ENCODE results near the gene BCL7A. TPM values are rescaled to one million over a fixed set of nuclear protein-coding genes. Genes with fewer than 3 reads are reported as not detected.

The BCL7A gene
- polyA plus RNA-seq, result 10 to 100 TPM in 1 of 4 donors, 1 to 10 TPM in 2, under 1 TPM in 1; 0.22 to 10.4 (median 3.4) TPM
- long read RNA-seq, donor 1, partial matches to known transcripts, result 20 of 24 reads
- long read RNA-seq, donor 1, other reads (novel, unspliced or antisense), result 0 of 24 reads
- long read RNA-seq, donor 2, partial matches to known transcripts, result 0 of 1 reads
- long read RNA-seq, donor 2, other reads (novel, unspliced or antisense), result 0 of 1 reads
- long read RNA-seq, donor 3, partial matches to known transcripts, result 0 of 3 reads
- long read RNA-seq, donor 3, other reads (novel, unspliced or antisense), result 0 of 3 reads
- long read RNA-seq, donor 4, result 0 reads
- long read RNA-seq, donor 5, result 0 reads
- long read RNA-seq, donor 6, transcript BCL7A-201 (6 exons, 2,581 nt), result major isoform, 6 of 13 reads
- long read RNA-seq, donor 6, partial matches to known transcripts, result 7 of 13 reads
- long read RNA-seq, donor 6, other reads (novel, unspliced or antisense), result 0 of 13 reads
- long read RNA-seq, donor 7, result 0 reads
- long read RNA-seq, donor 8, result 0 reads
- long read RNA-seq, donor 9, result 0 reads
- long read RNA-seq, donor 10, full-length matches to known transcripts, result 7 of 15 reads
- long read RNA-seq, donor 10, partial matches to known transcripts, result 8 of 15 reads
- long read RNA-seq, donor 10, other reads (novel, unspliced or antisense), result 0 of 15 reads

DNA sequence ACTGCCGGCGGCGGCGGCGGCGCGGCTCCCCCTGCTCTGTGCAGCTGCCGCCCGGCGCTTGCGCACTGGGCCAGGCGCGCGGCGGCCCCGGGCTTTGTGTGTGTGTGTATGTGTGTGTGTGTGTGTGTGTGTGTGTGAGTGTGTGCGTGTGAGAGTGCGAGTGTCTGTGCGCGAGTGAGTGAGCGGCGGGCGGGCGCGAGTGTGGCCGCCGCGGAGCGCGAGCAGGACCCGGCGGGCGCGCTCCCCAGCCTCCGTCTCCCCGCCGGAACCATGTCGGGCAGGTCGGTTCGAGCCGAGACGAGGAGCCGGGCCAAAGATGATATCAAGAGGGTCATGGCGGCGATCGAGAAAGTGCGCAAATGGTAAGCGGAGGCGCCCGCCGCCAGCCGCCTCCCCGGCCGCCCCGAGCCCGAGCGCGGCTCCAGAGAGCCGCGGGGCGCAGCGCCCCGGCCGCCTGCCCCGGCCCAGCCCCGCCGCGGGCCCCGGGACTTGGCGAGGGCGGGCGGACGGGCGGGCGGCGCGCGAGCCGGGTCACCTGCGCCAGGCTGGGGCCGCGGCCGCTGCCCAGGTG, at the start of gene BCL7A:
BCL7A (plus strand) TSS at position 63 of the 571 bp plus-strand sequence; CDS start at position 271, 208 bp downstream.
- FAIRE-seq (no peak), DNase-seq (peak; percentile 61 to 87)
- WGBS, 3 donors, result 0% methylated on average over 17 to 83 of the region's 83 CpGs
- peaks cover 0 to 21% (median 3%) of the 10 kb centered on the region in 3 donors for H3K4me1 ChIP-seq (ENCODE audit: control insufficient read depth in 3 of 3, insufficient read depth in 2 of 3, low read depth in 1 of 3, low read length in 2 of 3)
- H3K9me3 ChIP-seq (ENCODE audit: control insufficient read depth in 2 of 2, insufficient read depth in 1 of 2, low read depth in 1 of 2, low read length in 1 of 2), result peaks cover 0 to 6% of the 10 kb centered on the region in 2 donors
- peaks cover 0 to 5% (median 0%) of the 10 kb centered on the region in 3 donors for H3K36me3 ChIP-seq (ENCODE audit: control insufficient read depth in 3 of 3, insufficient read depth in 2 of 3, low read depth in 1 of 3, low read length in 3 of 3)
- H3K27ac ChIP-seq (ENCODE audit: low read depth in 1 of 3, low read length in 2 of 3), result peak within 1 kb of the TSS in 2 of 3 donors; percentile 65 to 74
- peak within 1 kb of the TSS; percentile 50 to 86 (median 85) for H3K4me3 ChIP-seq (ENCODE audit: low read depth in 1 of 3, low read length in 3 of 3)
- peaks cover 0 to 5% (median 0%) of the 10 kb centered on the region in 3 donors for H3K27me3 ChIP-seq (ENCODE audit: control insufficient read depth in 3 of 3, insufficient read depth in 3 of 3, low read length in 3 of 3)

DNA sequence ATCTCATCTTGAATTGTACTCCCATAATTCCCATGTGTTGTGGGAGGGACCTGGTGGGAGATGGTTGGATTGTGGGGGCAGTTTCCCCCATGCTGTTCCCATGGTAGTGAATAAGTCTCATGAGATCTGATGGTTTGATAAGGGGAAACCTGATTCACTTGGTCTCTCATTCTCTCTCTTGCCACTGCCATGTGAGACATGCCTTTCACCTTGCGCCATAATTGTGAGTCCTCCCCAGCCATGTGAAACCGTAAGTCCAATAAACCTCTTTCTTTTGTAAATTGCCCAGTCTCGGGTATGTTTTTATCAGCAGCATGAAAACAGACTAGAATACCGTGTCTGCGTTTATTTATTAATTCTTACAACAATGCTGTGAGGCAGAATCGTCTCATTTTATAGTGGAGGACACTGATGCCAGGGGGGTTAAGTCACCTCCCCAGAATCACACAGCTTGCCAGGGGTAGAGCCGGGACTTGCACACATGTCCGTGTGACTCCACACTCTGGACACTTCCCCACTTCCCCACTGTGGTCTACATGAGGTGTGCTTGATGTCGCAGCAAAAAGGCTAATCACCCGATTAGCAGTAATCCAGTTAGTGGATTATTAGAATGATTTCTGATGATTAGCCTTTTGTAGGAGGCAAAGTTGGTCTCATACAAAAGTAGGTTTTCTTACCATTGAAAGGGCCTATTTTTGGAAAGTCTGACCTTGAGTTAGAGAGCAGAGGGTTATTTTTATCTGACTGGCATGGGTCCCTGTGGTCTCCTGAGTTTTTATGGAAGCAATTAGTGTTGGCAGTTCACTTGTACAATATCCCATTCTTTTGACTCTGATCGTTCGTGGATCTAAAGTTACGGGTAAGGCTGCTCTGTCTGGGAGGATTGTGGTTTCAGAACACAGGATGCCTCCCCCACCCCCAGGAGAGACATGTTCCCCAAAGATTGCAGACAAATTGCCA, 47.4 kb upstream of the BCL7A start:
- no peak overlapping the region for H3K27ac ChIP-seq (ENCODE audit: low read depth in 1 of 3, low read length in 2 of 3)
- DNase-seq (no peak), FAIRE-seq (no peak)
- H3K4me3 ChIP-seq (ENCODE audit: low read depth in 1 of 3, low read length in 3 of 3), result no peak overlapping the region
- H3K36me3 ChIP-seq (ENCODE audit: control insufficient read depth in 3 of 3, insufficient read depth in 2 of 3, low read depth in 1 of 3, low read length in 3 of 3), result peaks cover 0 to 5% (median 0%) of the 10 kb centered on the region in 3 donors
- H3K9me3 ChIP-seq (ENCODE audit: control insufficient read depth in 2 of 2, insufficient read depth in 1 of 2, low read depth in 1 of 2, low read length in 1 of 2), result peaks cover 0 to 7% of the 10 kb centered on the region in 2 donors
- no peaks in the 10 kb centered on the region for H3K4me1 ChIP-seq (ENCODE audit: control insufficient read depth in 3 of 3, insufficient read depth in 2 of 3, low read depth in 1 of 3, low read length in 2 of 3)
- WGBS, 3 donors, result 82 to 83% (median 82%) methylated on average over 13 of the region's 13 CpGs
- H3K27me3 ChIP-seq (ENCODE audit: control insufficient read depth in 3 of 3, insufficient read depth in 3 of 3, low read length in 3 of 3), result no peaks in the 10 kb centered on the region

GRCh38 chr12:121975021-121975420, 46.7 kb upstream of the BCL7A start:
- peaks cover 0 to 3% (median 0%) of the 10 kb centered on the region in 3 donors for H3K36me3 ChIP-seq (ENCODE audit: control insufficient read depth in 3 of 3, insufficient read depth in 2 of 3, low read depth in 1 of 3, low read length in 3 of 3)
- 86 to 87% (median 87%) methylated on average over 6 of the region's 6 CpGs for WGBS, 3 donors
- H3K27ac ChIP-seq (ENCODE audit: low read depth in 1 of 3, low read length in 2 of 3), result no peak overlapping the region
- H3K27me3 ChIP-seq (ENCODE audit: control insufficient read depth in 3 of 3, insufficient read depth in 3 of 3, low read length in 3 of 3), result no peaks in the 10 kb centered on the region
- H3K4me1 ChIP-seq (ENCODE audit: control insufficient read depth in 3 of 3, insufficient read depth in 2 of 3, low read depth in 1 of 3, low read length in 2 of 3), result no peaks in the 10 kb centered on the region
- no peak for DNase-seq
- no peak for FAIRE-seq
- no peak overlapping the region for H3K4me3 ChIP-seq (ENCODE audit: low read depth in 1 of 3, low read length in 3 of 3)
- H3K9me3 ChIP-seq (ENCODE audit: control insufficient read depth in 2 of 2, insufficient read depth in 1 of 2, low read depth in 1 of 2, low read length in 1 of 2), result peaks cover 0 to 7% of the 10 kb centered on the region in 2 donors

GRCh38 chr12:121976950-121977349, 44.7 kb upstream of the BCL7A start:
- no peak for DNase-seq
- H3K4me3 ChIP-seq (ENCODE audit: low read depth in 1 of 3, low read length in 3 of 3), result no peak overlapping the region
- peaks cover 0 to 7% of the 10 kb centered on the region in 2 donors for H3K9me3 ChIP-seq (ENCODE audit: control insufficient read depth in 2 of 2, insufficient read depth in 1 of 2, low read depth in 1 of 2, low read length in 1 of 2)
- 82 to 90% (median 86%) methylated on average over 5 of the region's 5 CpGs for WGBS, 3 donors
- H3K4me1 ChIP-seq (ENCODE audit: control insufficient read depth in 3 of 3, insufficient read depth in 2 of 3, low read depth in 1 of 3, low read length in 2 of 3), result no peaks in the 10 kb centered on the region
- no peak for FAIRE-seq
- H3K36me3 ChIP-seq (ENCODE audit: control insufficient read depth in 3 of 3, insufficient read depth in 2 of 3, low read depth in 1 of 3, low read length in 3 of 3), result no peaks in the 10 kb centered on the region
- H3K27ac ChIP-seq (ENCODE audit: low read depth in 1 of 3, low read length in 2 of 3), result no peak overlapping the region
- H3K27me3 ChIP-seq (ENCODE audit: control insufficient read depth in 3 of 3, insufficient read depth in 3 of 3, low read length in 3 of 3), result no peaks in the 10 kb centered on the region

- no peak for DNase-seq
- WGBS, 3 donors, result 52 to 71% (median 65%) methylated on average over 11 of the region's 11 CpGs
- FAIRE-seq, result no peak
- H3K36me3 ChIP-seq (ENCODE audit: control insufficient read depth in 3 of 3, insufficient read depth in 2 of 3, low read depth in 1 of 3, low read length in 3 of 3), result no peaks in the 10 kb centered on the region
- no peaks in the 10 kb centered on the region for H3K9me3 ChIP-seq (ENCODE audit: control insufficient read depth in 2 of 2, insufficient read depth in 1 of 2, low read depth in 1 of 2, low read length in 1 of 2)
- H3K27ac ChIP-seq (ENCODE audit: low read depth in 1 of 3, low read length in 2 of 3), result no peak overlapping the region
- H3K4me3 ChIP-seq (ENCODE audit: low read depth in 1 of 3, low read length in 3 of 3), result no peak overlapping the region
- H3K4me1 ChIP-seq (ENCODE audit: control insufficient read depth in 3 of 3, insufficient read depth in 2 of 3, low read depth in 1 of 3, low read length in 2 of 3), result no peaks in the 10 kb centered on the region
- peaks cover 0 to 2% (median 0%) of the 10 kb centered on the region in 3 donors for H3K27me3 ChIP-seq (ENCODE audit: control insufficient read depth in 3 of 3, insufficient read depth in 3 of 3, low read length in 3 of 3)
Measured at GRCh38 chr12:121980191-121980891, 41.3 kb upstream of the BCL7A start.

DNA sequence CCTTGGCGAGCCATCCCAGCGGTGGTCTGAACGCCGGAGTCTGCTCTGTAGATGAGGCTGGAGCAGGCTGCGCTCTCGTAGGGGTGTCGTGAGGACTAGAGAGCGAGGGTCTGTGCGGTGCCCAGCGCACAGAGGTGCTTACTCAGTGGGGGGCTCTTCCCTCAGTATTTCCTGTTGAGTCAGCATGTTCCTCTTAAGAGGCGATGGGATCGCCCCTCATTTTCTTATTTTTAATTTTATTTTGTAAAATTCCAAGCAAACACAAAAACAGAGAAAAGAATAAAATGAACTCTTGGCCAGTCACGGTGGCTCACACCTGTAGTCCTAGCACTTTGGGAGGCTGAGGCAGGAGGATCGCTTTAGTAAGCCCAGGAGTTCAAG, 40.8 kb upstream of the BCL7A start:
- H3K36me3 ChIP-seq (ENCODE audit: control insufficient read depth in 3 of 3, insufficient read depth in 2 of 3, low read depth in 1 of 3, low read length in 3 of 3), result no peaks in the 10 kb centered on the region
- no peak overlapping the region for H3K4me3 ChIP-seq (ENCODE audit: low read depth in 1 of 3, low read length in 3 of 3)
- 79 to 91% (median 91%) methylated on average over 14 of the region's 14 CpGs for WGBS, 3 donors
- H3K4me1 ChIP-seq (ENCODE audit: control insufficient read depth in 3 of 3, insufficient read depth in 2 of 3, low read depth in 1 of 3, low read length in 2 of 3), result no peaks in the 10 kb centered on the region
- DNase-seq (no peak), FAIRE-seq (no peak)
- no peak overlapping the region for H3K27ac ChIP-seq (ENCODE audit: low read depth in 1 of 3, low read length in 2 of 3)
- H3K27me3 ChIP-seq (ENCODE audit: control insufficient read depth in 3 of 3, insufficient read depth in 3 of 3, low read length in 3 of 3), result peaks cover 0 to 2% (median 0%) of the 10 kb centered on the region in 3 donors
- no peaks in the 10 kb centered on the region for H3K9me3 ChIP-seq (ENCODE audit: control insufficient read depth in 2 of 2, insufficient read depth in 1 of 2, low read depth in 1 of 2, low read length in 1 of 2)

DNA sequence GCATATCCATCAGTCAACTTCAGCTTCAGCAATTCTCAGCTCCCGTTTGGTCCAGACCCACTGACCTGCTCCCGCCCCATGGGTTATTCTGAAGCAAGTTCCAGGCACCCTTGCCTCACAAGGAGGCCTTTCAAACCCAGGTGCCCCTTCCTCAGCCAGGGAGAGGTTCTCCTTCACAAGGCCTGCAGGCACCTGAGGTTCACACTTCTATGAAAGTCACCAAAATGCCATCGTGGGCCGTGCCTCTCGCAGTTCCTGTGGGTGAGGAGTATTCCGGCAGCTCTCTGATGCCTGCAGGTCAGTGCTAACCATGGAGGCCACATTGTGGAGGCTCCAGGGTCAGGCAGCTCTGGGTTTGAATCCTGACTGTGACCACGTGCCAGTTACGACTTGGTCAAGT, 40.2 kb upstream of the BCL7A start:
- DNase-seq (no peak), FAIRE-seq (no peak)
- Histone ChIP-seq H3K4me3 (ENCODE audit: low read depth in 1 of 3, low read length in 3 of 3) (no peak overlapping the region), H3K27me3 (ENCODE audit: control insufficient read depth in 3 of 3, insufficient read depth in 3 of 3, low read length in 3 of 3) (peaks cover 0 to 2% (median 0%) of the 10 kb centered on the region in 3 donors), H3K36me3 (ENCODE audit: control insufficient read depth in 3 of 3, insufficient read depth in 2 of 3, low read depth in 1 of 3, low read length in 3 of 3) (no peaks in the 10 kb centered on the region), H3K4me1 (ENCODE audit: control insufficient read depth in 3 of 3, insufficient read depth in 2 of 3, low read depth in 1 of 3, low read length in 2 of 3) (no peaks in the 10 kb centered on the region), H3K9me3 (ENCODE audit: control insufficient read depth in 2 of 2, insufficient read depth in 1 of 2, low read depth in 1 of 2, low read length in 1 of 2) (no peaks in the 10 kb centered on the region), H3K27ac (ENCODE audit: low read depth in 1 of 3, low read length in 2 of 3) (no peak overlapping the region)
- 76 to 84% (median 82%) methylated on average over 8 of the region's 8 CpGs for WGBS, 3 donors
